Karpas-422 (cell line): ENCODE measurements around the gene SNX19. TPM values are rescaled to one million over a fixed set of nuclear protein-coding genes. Genes with fewer than 3 reads are reported as not detected.

Source experiments
- DNase-seq: peaks from one replicate; pipeline ENCODE4 v3.0.0-alpha.2; 2015
- H2AFZ ChIP-seq: fragments of 200-600 bp; sonication (generic); 2 replicates; pipeline ENCODE4 v1.6.1; 2014; ENCODE audit warnings: antibody characterized with exemption, low read length, mixed read lengths
- H3K27ac ChIP-seq: fragments of 200-600 bp; sonication (generic); 2 replicates; pipeline ENCODE4 v1.5.1; 2014; ENCODE audit warnings: mild to moderate bottlenecking, low read length, moderate library complexity
- H3K27me3 ChIP-seq: fragments of 200-600 bp; sonication (generic); 2 replicates; pipeline ENCODE4 v1.6.1; 2014; ENCODE audit warnings: low read length, mixed read lengths
- H3K36me3 ChIP-seq: fragments of 200-600 bp; sonication (generic); 2 replicates; pipeline ENCODE4 v1.6.1; 2014; ENCODE audit warnings: low read length, mixed read lengths; ENCODE audit not compliant: insufficient read depth
- H3K4me1 ChIP-seq: fragments of 200-600 bp; sonication (generic); 2 replicates; pipeline ENCODE4 v1.6.1; 2014; ENCODE audit warnings: mild to moderate bottlenecking, low read length, mixed read lengths
- H3K4me2 ChIP-seq: fragments of 200-600 bp; sonication (generic); 2 replicates; pipeline ENCODE4 v1.6.1; 2014; ENCODE audit warnings: low read length, low read depth, mild to moderate bottlenecking; ENCODE audit not compliant: poor library complexity, severe bottlenecking
- H3K4me3 ChIP-seq: fragments of 200-600 bp; sonication (generic); 2 replicates; pipeline ENCODE4 v1.5.1; 2014; ENCODE audit warnings: mild to moderate bottlenecking, antibody characterized with exemption, low read length, mixed read lengths
- H3K79me2 ChIP-seq: fragments of 200-600 bp; sonication (generic); 2 replicates; pipeline ENCODE4 v1.6.1; 2014; ENCODE audit warnings: mild to moderate bottlenecking, low read length, mixed read lengths
- H3K9ac ChIP-seq: fragments of 200-600 bp; sonication (generic); 2 replicates; pipeline ENCODE4 v1.6.0; 2014; ENCODE audit warnings: low read length
- H3K9me2 ChIP-seq: fragments of 200-600 bp; sonication (generic), shearing (Covaris generic); replicated peaks from 2 replicates; pipeline ENCODE4 v1.6.0; 2014; ENCODE audit warnings: mild to moderate bottlenecking, low read length, moderate library complexity; ENCODE audit not compliant: insufficient read depth
- H3K9me3 ChIP-seq: fragments of 300-700, 200-600 bp; sonication (generic); 2 replicates; pipeline ENCODE4 v1.6.1; 2014; ENCODE audit warnings: low read length, mixed read lengths
- H4K20me1 ChIP-seq: fragments of 200-600 bp; sonication (generic); 2 replicates; pipeline ENCODE4 v1.6.1; 2014; ENCODE audit warnings: mild to moderate bottlenecking, antibody characterized with exemption, low read length, low read depth; ENCODE audit not compliant: insufficient read depth
- total RNA-seq: library from RNA; depleted of rRNA; stranded (reverse); fragments of >200 nt; shearing (Covaris generic); gene quantifications from 2 replicates; pipeline ENCODE4 v1.2.3, GENCODE V29; 2014; ENCODE audit warnings: low replicate concordance

SNX19 gene
- total RNA-seq, 1 experiment from 2014 or later: 30.7 TPM

DNA sequence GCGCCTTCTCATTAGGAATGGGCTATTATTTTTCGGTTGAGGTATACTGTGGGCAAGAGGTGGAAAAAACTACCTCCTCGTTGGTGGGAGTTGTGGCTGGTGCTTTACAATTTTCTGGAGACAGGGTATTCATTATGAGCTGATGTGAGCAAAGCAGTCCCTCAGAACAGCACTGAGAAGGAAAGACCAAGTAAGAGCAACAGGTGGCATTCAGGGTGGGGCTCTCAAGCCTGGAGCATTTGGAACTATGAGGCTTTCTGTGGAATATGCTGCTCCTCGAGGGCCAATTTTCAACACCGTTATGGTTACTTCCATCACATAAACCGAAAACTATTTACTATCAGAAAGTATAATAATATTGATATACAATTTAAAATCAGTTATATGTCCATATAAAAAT, 3.7 kb downstream of the SNX19 start:
- H3K9me3 ChIP-seq: no peaks in the 10 kb centered on the region
- no peaks in the 10 kb centered on the region for H3K27me3 ChIP-seq
- H3K4me1 ChIP-seq: peaks cover 14% of the 10 kb centered on the region
- H2AFZ ChIP-seq: no peak overlapping the region
- H3K9me2 ChIP-seq: no peaks in the 10 kb centered on the region
- no peak overlapping the region for H3K9ac ChIP-seq
- no peak for DNase-seq
- H3K27ac ChIP-seq: no peak overlapping the region
- no peak overlapping the region for H3K4me2 ChIP-seq
- H3K4me3 ChIP-seq: no peak overlapping the region
- H3K36me3 ChIP-seq: no peaks in the 10 kb centered on the region
- no peaks in the 10 kb centered on the region for H4K20me1 ChIP-seq
- H3K79me2 ChIP-seq: peaks cover 34% of the 10 kb centered on the region

DNA sequence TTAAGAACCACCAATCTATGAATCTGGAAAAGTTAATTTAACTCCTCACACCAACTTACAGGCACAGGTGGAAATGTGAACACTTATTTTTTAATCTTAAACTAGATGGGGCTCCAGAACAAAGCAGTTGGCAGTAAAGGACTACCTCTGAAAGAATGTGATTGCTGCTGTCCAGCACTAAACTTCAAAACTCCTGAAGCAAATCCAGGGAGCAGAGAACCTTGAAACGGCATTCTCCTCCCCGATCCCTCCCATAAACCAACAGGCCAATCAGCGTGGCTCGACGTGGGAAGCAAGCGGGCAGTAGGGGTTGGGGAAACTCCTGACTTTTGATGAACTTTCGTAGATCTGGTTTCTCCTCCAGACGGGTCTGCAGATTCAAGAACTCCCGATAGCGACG, 5.0 kb downstream of the SNX19 start:
- H3K36me3 ChIP-seq: no peaks in the 10 kb centered on the region
- H2AFZ ChIP-seq: no peak overlapping the region
- no peaks in the 10 kb centered on the region for H3K9me3 ChIP-seq
- no peaks in the 10 kb centered on the region for H3K27me3 ChIP-seq
- H3K4me1 ChIP-seq: peaks cover 8% of the 10 kb centered on the region
- H3K79me2 ChIP-seq: peaks cover 34% of the 10 kb centered on the region
- no peaks in the 10 kb centered on the region for H3K9me2 ChIP-seq
- no peak for DNase-seq
- H3K9ac ChIP-seq: no peak overlapping the region
- no peak overlapping the region for H3K4me3 ChIP-seq
- no peak overlapping the region for H3K4me2 ChIP-seq
- no peaks in the 10 kb centered on the region for H4K20me1 ChIP-seq
- H3K27ac ChIP-seq: no peak overlapping the region

DNA sequence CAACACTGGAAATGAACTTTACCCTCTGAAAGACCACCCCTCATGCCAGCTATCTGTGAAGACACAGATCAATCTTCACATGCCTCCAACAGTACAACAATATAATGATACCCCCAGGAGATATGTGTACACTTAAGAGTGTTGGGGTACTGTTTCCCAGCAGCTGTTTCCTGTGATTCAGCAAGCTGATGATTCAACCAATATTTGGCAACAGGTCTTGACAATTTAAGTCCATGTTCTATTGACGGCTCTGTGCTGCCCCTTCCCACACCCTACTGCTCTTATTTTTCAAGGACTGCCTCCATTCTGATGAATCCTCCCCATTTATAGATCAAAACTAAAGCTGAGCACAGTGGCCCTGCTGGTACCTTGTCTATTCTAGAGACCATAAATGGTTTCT, 6.6 kb downstream of the SNX19 start:
- no peaks in the 10 kb centered on the region for H3K9me2 ChIP-seq
- H4K20me1 ChIP-seq: no peaks in the 10 kb centered on the region
- no peak overlapping the region for H3K9ac ChIP-seq
- no peaks in the 10 kb centered on the region for H3K9me3 ChIP-seq
- peaks cover 18% of the 10 kb centered on the region for H3K79me2 ChIP-seq
- no peak overlapping the region for H3K27ac ChIP-seq
- no peak overlapping the region for H2AFZ ChIP-seq
- no peak for DNase-seq
- H3K36me3 ChIP-seq: no peaks in the 10 kb centered on the region
- no peak overlapping the region for H3K4me3 ChIP-seq
- no peaks in the 10 kb centered on the region; the same call in 1 of the 2 replicates for H3K4me1 ChIP-seq
- H3K27me3 ChIP-seq: no peaks in the 10 kb centered on the region
- no peak overlapping the region for H3K4me2 ChIP-seq

- Histone ChIP-seq H3K9ac (no peak overlapping the region), H3K4me3 (no peak overlapping the region), H4K20me1 (no peaks in the 10 kb centered on the region), H3K27ac (no peak overlapping the region), H3K9me3 (no peaks in the 10 kb centered on the region), H3K4me1 (no peaks in the 10 kb centered on the region; the same call in 1 of the 2 replicates), H3K4me2 (no peak overlapping the region), H3K36me3 (peaks cover 4% of the 10 kb centered on the region; the same call in 1 of the 2 replicates), H3K79me2 (peaks cover 12% of the 10 kb centered on the region; the same call in 1 of the 2 replicates), H2AFZ (no peak overlapping the region), H3K9me2 (no peaks in the 10 kb centered on the region), H3K27me3 (no peaks in the 10 kb centered on the region)
- DNase-seq: no peak
Measured at GRCh38 chr11:130908770-130909625, 7.3 kb downstream of the SNX19 start.

DNA sequence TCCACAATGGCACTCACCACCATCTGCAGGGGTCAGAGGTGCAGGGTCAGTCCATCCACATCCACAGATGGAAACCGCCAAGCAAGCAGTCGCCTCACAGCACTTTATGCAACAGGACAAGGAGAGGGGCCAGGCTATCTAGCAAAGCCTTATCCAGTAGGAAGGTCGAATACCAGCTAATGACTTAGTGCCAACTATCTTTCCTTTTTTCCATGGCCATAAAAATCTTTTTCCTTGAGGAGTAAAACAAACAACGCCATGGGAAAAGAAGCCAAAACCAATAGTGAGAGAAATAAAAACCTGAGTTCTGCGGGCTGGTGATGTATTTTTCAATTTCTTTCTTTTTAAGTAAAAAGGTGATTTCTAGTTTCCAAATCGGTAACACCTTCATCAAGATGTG, 8.2 kb downstream of the SNX19 start:
- Histone ChIP-seq H3K4me3 (no peak overlapping the region), H3K9me3 (no peaks in the 10 kb centered on the region), H3K4me2 (no peak overlapping the region), H3K9me2 (no peaks in the 10 kb centered on the region), H3K36me3 (peaks cover 8% of the 10 kb centered on the region), H2AFZ (no peak overlapping the region), H3K27me3 (no peaks in the 10 kb centered on the region), H3K27ac (no peak overlapping the region), H3K79me2 (peaks cover 2% of the 10 kb centered on the region; the same call in 1 of the 2 replicates), H3K4me1 (no peaks in the 10 kb centered on the region), H4K20me1 (no peaks in the 10 kb centered on the region), H3K9ac (no peak overlapping the region)
- no peak for DNase-seq

- Histone ChIP-seq H4K20me1 (no peaks in the 10 kb centered on the region), H3K9me3 (no peaks in the 10 kb centered on the region), H3K27ac (no peak overlapping the region), H2AFZ (no peak overlapping the region), H3K36me3 (peaks cover 9% of the 10 kb centered on the region), H3K27me3 (no peaks in the 10 kb centered on the region), H3K9ac (no peak overlapping the region), H3K4me2 (no peak overlapping the region), H3K4me1 (no peaks in the 10 kb centered on the region), H3K4me3 (no peak overlapping the region), H3K9me2 (no peaks in the 10 kb centered on the region), H3K79me2 (no peaks in the 10 kb centered on the region)
- no peak for DNase-seq
Measured at GRCh38 chr11:130907229-130907628, 9.1 kb downstream of the SNX19 start.

- Histone ChIP-seq H4K20me1 (no peaks in the 10 kb centered on the region), H3K9ac (no peak overlapping the region), H3K4me2 (no peak overlapping the region), H3K4me3 (no peak overlapping the region), H3K9me3 (no peaks in the 10 kb centered on the region), H2AFZ (no peak overlapping the region), H3K27ac (no peak overlapping the region), H3K27me3 (no peaks in the 10 kb centered on the region), H3K79me2 (no peaks in the 10 kb centered on the region), H3K4me1 (no peaks in the 10 kb centered on the region), H3K36me3 (peaks cover 10% of the 10 kb centered on the region), H3K9me2 (no peaks in the 10 kb centered on the region)
- no peak for DNase-seq
Measured at GRCh38 chr11:130906616-130907015, 9.7 kb downstream of the SNX19 start.

DNA sequence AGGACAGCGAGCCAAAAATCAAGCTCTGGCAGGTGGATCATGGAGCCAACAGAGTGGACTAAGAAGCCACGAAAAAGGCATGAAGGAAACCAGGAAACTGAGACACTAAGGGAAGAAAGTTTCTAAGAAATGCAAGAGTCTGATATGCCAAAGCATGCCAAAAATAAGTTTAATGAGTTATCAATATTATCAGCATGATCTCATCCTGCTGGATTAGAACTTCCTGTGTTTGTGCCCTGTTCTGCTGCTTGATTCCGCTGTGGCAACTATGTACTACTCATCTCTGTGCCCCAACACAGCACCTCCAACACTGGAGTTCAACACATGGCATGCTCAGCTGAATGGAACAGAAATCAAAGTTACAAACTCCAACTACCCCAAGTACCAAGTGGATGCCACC, 10.8 kb downstream of the SNX19 start:
- Histone ChIP-seq H3K9me2 (no peaks in the 10 kb centered on the region), H3K4me2 (no peak overlapping the region), H3K27me3 (no peaks in the 10 kb centered on the region), H3K4me3 (no peak overlapping the region), H3K27ac (no peak overlapping the region), H2AFZ (no peak overlapping the region), H3K9ac (no peak overlapping the region), H3K79me2 (no peaks in the 10 kb centered on the region), H3K36me3 (peaks cover 10% of the 10 kb centered on the region), H3K9me3 (no peaks in the 10 kb centered on the region), H3K4me1 (no peaks in the 10 kb centered on the region), H4K20me1 (no peaks in the 10 kb centered on the region)
- no peak for DNase-seq
